HG02938 (cell line): ENCODE measurements around the gene DNAH17.

Experiments used
- ATAC-seq: cut with Tn5 transposase; IDR thresholded peaks from one replicate; pipeline ENCODE4 v1.9.1; 2021; ENCODE audit warnings: mild to moderate bottlenecking, moderate library complexity; ENCODE audit not compliant: unreplicated experiment

DNAH17 gene

DNA sequence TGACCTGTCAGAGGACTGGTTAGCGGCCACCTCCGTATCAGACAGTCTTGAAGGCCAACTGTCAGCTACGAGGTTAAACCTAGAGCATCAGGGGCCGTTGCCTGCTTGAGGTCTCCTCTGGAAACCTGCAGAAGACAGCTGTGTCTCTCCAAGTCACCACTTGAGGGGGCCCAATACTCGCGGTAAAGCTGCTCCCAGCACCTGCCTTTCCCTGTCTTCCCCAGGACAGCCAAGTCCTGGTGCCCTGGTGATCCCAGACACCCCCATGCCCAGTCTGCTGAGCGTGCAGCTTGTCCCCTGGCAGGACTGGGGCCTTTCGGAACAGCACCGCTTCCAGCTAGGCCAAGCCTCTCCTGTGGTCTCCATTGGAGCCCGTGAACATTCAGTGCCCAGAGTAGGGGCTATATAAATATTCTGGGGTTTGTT lies 80.1 kb downstream of the DNAH17 start:
- ATAC-seq = no peak

DNA sequence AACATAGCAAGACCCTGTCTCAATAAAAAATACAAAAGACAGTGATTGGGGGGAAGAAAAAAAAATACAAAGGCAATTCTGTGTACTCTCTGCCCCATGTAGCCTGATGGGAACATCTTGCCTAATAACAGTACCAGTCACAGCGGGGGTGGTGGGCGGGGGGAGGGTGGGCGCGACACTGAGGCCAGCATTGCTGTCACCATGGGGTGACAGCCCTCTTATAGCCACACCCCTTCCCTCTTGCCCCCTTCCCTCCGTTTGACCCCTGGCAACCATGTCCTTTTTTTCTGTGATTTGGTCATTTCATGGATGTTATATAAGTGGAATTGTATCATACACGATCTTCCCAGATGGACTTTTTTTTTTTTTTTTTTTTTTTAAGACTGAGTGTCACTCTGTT lies 80.9 kb downstream of the DNAH17 start:
- no peak for ATAC-seq

DNA sequence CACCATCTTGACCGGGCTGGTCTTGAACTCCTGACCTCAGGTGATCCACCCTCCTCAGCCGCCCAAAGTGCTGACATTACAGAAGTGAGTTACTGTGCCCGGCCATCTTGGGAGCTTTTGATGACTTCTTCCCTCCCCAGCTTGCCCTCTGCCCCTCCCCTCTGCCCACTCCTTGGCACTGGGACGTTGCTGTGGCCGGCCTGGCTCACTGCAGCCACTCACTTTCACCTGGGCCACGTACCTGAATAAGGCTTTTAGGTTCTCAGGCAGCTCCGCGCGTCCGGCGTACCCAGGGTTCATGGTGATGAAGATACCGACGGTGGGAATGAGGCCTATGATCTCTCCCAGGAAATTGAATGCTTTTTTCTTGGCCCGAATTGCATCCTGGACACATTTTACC lies 81.6 kb downstream of the DNAH17 start:
- no peak for ATAC-seq

DNA sequence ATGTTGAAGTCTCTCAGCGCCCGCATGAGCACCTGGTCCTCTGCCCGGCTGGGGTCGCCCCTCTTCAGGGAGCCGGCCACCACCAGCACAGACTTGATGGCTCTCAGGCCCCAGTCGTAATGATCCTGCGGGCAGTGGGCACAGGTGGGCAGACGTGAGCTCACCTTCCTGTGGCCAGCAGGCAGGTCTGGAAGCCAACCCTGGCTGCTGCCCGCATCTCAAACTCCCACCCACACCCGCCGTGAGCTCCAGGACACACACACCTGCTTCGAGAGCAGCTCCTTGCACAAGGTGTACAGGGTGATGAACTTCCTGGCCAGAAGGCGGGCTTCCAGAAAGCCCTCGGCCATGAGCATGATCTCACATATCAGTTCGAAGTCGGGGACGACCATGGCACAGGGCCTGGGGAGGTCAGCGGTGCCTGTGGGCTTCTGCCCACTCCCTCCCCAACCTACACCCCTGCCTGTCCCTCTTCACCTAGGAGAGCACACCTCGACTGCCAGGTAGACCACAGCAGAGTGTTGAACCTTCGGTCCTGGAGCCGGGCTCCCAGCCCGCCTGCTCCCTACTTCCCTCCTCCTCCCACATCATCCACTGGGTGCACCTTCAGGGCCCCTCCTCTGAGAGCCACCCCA lies 82.4 kb downstream of the DNAH17 start:
- ATAC-seq = no peak

DNA sequence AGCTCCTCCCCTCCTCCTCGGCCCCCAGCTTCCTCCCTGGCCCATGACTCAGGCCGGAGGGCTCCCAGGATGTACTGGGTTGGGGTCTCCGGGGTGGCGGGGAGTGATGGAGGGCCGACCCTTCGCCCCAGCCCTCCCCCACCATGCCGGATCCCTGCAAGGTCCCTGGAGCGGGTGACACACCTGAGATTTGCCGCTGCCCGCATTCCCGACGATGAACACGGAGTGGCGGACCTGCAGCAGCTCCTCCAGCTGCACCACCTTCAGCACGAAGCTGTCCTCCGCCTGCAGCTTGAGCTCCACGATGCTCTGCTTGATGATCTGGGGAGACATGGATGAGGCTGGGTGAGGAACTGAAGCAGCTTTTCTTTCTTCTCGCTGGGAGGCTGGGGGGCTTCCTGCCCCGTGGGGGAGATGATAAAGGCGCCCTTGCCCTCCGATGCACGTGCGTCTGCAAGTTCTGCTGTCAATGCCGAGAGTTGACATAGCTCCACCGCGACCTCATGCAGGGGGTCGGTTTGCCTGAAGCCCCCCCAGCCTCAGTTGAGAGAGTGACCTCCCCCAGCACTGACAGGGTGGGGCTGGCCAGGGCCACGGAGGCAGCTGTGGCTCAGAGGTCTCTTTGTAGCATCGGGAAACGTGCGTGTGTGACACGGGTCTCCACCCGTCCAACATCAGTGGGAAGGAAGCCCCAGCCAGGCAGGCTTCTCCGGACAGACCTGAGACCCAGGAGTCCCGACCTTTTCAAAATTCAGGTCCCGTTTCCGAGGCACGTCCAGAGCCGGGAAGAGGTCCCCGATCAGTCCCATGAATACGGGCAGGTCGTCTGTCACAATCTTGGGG lies 83.1 kb downstream of the DNAH17 start:
- no peak for ATAC-seq

DNA sequence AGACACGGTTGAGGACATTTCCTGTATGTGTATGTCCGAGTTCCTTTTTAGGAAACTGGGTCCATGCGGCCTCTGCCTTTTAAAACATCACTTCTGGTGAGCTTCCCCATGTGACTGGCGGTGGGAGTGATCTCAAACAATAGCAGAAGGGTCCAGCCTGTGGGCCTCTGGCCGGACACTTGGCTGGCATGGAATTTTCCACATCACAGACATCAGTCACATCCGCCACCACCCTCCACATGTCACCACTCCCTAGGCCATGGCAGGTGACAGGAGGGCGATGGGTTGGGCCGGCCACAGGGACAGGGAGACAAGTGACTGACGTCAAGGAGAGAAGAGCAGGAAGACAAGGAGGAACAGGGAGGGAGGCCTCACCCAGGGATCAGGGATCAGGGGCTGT lies 83.7 kb downstream of the DNAH17 start:
- no peak for ATAC-seq

DNA sequence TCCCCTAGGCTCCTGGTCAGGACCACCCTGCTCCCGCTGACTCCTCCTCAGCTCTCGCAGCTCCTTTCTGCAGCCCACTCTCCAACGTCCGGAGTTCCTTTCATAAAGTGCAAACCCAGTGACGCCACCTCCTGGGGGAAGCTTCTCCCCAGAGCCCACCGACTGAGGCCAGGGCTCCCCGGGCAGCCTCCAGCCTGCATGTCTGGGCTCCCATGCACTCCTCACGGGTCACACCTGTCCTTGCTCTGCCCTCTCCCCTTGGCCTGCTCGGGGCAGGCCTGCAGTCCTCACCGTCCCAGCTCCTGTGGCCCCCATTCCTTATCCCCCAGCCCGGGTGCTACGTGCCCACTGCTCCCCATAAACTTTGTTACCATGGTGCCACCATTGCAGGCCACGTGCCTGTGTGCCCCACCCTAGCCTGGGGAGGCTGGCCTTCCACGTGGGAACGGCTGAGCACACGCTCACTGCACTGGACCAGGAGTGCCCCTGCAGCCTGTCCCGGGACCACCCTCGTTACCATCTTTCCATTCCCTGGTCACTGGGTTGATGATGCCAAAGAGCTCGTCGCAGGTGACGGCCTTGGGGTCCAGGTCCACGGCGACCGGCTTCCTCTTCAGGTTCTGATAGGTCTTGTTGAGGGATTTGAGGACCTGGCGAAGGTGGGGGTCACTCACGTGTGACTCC lies 84.9 kb downstream of the DNAH17 start:
- no peak for ATAC-seq

DNA sequence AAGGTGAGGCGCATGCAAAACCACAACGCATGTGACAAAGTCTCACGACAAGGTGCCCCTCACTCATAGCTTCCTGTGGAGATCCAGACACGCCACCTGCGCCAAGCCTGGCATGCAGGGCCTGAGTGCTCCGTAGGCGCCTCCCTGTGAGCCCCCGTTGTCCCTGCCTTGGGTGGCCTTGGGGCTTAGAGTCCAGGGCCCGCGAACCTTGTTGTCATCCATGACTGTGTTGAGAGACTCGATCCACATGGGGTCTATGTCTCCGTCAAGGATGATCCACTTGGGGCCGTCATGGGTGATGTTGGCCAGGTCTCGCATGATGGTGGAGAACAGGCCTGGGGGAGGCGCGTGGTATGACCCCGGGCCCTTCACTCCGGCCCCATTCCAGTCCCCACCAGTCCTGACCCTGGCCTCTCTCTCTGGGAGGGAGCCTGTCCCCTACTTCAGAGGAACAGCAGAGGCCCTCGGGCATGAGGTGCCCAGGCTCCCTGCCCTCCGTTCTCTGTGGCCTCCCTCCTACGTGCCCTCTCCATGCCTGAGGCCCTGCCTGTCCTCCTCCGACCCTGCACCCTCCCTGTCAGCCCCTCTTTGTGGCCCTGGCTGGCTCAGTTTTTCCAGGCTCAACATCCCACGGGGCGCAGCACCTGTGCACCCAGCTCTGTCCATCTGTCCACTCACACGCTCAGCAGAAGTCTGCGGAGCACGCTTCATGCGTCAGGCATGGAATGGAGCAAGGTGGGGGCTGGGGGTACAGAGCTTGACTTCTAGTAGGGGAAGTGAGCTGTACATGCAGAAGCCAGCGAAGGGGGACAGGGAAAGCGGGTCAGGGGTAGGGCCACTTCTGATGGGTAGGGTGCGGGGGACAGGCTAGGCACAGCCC lies 85.7 kb downstream of the DNAH17 start:
- ATAC-seq = no peak

DNA sequence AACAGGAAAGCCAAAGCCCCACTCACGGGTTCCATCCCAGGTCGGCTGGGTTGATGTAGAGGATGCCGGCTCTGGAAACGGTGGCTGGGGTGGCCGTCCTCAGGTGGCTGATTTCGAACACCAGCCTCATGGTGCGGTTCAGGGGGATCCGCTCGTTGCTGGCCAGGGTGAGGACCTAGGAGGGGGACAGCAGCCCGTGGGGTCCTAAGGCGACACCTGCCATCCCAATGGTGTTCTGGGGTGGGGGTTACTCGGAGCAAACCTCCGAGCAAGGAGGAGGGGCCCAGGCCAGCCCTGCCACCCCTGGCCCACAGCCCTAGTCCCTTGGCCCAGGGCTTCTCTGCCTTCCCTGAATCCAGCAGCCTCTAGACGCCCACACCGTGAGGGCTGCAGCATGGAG lies 86.5 kb downstream of the DNAH17 start:
- no peak for ATAC-seq

DNA sequence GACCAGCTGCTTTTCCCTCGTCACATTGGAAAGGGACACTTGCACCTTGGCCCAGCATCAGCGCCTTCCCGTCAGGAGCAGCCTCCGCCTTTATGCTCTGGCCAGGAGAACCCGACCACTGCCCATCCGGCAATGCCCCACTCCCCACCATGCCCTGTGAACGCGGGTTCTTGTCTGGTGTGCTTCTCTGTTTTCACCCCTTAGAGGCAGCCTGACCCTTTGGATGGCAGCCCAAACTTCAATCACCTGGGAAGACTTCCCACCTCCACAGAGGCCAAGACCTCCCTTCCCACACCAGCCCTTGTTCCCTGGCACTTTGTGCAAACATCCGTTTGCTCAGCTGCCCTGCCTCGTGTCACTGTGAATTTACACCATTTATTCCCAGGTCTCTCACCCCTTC lies 87.0 kb downstream of the DNAH17 start:
- ATAC-seq = no peak

DNA sequence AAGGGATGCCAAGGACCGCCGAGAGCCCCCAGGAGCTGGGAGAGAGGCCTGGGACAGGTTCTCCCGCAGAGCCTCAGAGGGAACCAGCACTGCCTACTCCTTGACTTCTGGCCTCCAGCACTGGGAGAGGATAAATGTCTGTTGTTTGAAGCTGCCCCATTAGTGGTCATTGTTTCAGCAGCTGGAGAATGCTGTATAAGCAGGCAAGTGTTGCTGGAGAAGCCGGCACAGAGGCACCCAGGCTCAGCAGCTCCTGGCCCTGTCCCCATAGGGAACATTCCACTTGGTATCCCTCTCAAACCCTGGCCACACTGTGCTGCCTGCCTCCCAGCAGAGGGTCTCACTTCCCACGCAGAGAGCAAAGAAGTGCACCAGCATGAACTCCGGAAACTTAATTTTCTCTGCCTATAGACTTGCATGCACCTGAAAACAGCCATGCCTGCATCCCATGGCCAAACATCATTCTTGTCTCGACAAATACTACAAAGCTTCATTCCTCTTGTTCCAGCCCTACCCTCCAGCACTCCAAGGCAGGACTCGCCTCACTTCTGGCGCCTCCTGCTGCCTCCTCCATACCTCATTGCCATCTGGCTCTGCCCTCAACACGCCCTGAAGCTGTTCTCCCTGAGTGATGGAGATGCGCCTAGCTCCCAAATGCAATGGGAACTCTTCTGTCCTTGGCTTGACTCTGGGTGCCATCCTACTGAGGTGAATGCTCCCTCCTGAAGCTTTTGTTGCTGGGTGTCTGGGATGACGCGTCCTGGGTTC lies 88.1 kb downstream of the DNAH17 start:
- ATAC-seq = no peak

DNA sequence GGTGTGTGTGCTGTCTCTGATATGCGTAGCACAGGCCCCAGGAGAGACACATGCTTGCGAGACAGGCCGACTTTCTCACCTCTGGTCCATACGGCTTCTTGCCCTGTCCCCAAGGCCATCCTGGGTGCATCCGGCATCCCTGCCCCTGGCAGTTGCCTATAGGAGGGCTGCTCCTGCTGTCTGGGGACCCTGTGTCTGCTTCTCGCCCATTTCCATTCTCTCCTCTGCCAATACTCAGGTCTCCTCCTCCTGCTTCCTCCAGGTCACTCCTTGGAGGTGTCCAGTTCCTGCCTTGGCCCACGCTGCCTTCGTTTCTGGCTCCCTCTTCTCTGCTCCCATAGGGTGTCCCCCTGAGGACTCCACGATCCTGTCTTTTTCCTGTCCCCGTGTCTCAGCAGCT lies 89.0 kb downstream of the DNAH17 start:
- ATAC-seq = no peak

DNA sequence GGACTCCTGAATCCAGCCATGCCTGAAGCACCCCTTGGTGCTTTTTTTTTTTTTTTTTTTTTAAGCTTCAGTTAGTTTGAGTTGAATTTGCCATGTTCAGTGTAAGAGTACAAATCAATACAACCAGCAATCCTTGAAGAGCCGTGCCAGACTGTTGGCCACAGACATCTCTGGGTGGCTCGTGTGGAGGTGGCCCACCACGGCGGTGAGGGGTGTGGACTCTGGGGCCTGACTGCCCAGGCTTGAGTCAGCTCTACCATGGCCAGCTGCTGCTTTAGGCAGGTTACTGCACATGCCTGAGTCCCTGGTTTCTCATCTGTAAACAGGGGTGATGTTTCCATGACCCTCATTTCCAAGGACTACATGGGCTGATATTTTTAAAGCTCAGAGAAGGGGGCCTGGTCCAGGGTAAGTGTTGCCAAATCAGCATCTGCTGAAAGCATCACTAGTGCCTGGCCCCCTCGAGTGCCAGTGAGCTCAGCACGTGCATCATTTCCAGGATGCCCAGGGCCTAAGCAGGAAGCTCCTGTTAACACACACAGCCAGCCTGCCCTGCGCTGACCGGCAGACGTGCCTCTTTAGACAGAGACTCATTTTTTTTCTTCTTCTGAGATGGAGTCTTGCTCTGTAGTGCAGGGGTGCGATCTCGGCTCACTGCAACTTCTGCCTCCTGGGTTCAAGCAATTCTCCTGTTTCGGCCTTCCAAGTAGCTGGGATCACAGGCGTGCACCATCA lies 90.1 kb downstream of the DNAH17 start:
- ATAC-seq = no peak

DNA sequence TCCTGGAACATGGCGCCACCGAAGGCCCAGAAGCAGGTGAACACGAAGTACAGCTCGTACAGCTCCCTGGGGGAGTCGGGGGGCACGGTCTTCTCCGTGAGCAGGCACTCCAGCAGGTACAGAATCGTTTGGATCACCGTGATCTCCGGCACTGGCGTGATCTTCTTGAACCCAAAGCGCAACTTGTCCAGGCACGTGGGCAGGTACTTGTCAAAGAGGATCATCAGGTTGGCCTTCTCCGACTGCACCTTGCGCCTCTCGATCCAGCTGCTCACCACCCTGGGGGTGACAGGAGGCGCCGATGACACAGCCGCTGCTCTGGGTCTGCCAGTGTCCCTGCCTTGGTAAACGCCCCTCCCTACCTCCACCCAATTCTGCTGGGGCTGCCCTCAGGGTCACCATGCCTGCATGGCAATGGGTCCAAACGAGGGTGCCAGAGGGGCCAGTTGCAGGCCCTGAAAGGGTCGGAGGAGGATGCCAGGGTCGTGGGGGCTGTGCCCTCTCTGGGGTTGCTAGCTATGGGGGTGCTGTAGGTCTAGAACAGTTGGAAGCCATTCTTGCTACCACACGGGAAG lies 90.9 kb downstream of the DNAH17 start:
- no peak for ATAC-seq

DNA sequence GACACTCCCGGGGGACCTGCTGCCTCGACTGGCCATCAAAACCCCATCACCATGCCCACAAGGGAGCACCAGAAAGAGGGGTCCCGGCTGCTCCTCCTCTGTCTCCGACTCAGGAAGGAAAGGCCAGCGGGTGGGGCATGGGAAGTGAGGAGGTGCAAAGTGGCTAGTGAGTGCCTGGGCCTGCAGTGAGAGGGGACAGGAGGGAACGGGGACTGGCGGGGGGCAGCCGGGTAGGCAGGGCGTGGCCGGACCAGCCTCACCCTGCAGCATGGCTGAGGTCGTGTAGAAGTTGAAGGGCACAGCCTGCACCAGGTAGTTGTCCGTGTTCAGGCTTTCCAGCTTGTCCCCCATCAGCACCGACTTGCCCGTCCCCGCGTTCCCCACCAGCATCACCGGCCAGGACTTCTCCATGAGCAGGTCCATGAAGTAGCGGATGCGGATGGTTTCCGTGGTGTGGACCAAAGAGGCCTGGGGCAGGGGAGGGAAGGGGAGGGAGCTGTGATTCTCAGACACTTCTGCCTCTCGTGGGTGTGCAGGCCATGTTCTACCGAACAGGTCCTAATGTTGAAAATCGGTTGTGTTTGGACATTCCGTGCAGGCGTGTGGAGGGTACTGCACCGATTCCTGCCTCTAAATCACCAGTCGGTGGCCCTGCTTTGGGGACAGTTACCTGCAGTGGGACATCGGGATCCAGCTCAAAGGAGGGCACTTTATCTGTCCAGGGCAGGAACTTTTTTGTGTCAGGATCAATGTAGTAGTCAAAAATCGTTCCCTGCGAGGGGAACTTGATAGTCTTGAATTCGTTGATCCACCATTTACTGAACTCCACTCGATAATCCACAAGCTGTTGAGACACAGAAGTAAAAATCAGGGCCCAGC lies 91.7 kb downstream of the DNAH17 start:
- no peak for ATAC-seq

DNA sequence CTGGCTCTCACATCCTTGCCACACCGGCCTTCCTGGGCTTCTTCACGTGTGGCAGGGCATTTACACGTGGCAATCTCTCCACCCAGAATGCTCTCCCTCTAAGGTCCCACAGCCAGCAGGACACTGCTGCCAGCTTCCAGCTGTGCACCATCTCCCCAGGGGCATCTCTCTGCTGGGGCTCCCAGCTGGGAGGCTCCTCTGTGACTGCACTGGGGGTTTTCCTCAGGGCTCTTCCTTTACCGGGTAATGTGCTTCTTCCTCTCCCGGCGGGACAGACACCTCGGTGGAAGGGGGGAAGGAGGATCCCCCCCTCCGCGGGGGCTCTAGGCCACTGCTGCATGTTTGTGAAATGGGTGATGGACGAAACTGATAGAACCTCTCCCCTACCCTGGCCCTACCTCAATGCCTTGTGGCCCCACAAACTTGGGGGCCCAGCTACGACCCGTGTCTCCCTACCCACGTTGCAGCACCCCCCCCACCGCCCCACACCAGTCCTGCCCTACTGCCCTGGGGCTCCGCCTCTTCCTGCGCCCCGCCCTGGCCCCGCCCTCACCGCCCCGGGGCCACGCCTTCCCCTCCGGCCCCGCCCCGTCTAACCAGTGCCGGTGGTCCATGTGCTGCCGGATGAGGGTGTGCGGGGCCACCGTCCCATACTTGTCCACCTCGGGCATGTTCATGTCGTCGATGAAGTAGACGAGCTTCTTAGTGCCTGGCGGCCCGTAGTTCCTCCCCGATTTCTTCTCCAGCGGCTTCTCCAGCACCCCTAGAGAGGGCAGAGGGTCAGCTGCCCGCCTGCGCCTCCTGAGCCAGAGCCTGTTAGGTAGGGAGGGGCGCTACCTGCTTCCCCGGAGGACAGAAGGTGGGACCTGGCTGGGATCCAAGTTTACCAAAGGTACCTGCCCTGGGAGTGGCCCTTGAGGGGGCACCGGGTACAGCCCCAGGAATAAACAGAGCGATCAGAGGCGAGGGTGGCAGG lies 92.6 kb downstream of the DNAH17 start:
- no peak for ATAC-seq

DNA sequence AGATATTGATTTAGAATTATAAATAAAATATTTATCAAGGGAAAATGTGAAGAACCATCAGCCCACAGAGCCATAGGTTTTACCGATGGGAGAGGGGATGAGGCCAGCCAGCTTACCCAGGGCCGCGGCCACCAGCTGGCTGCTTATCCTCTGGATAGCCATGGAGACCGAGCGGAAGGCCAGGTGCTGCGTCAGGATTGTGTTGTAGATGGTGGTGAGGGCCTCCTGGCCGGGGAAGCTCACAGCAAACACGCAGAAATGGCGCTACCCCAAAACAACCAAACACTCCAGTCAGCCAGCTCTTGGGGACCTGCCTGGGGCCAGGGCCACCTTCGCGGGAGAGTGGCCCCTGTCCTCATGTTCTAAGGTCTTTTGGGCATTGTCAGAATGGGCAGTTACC lies 97.8 kb downstream of the DNAH17 start:
- no peak for ATAC-seq
